HEK293 (cell line): Measurements from ENCODE around the gene STX5.
A peak's percentile ranks its signal among the peaks of the same experiment; 100 is the strongest.

ENCODE experiments used
- BCL11B ChIP-seq: fragments of 450-650 bp; formaldehyde crosslinking; IDR thresholded peaks from 2 replicates; pipeline ENCODE4 v1.5.1; 2016; ENCODE audit warnings: low read depth, missing biosample characterization, missing genetic modification characterization
- BCL6B ChIP-seq: fragments of 450-650 bp; formaldehyde crosslinking; IDR thresholded peaks from 2 replicates; pipeline ENCODE4 v1.5.1; 2017; ENCODE audit warnings: missing biosample characterization, missing genetic modification characterization
- EGR2 ChIP-seq: fragments of 450-650 bp; formaldehyde crosslinking; IDR thresholded peaks from 2 replicates; pipeline ENCODE4 v1.5.1; 2016; ENCODE audit warnings: low read depth, missing biosample characterization, missing genetic modification characterization
- GFI1B ChIP-seq: fragments of 450-650 bp; formaldehyde crosslinking; IDR thresholded peaks from 2 replicates; pipeline ENCODE4 v1.5.1; 2016; ENCODE audit warnings: missing biosample characterization, missing genetic modification characterization
- KLF8 ChIP-seq: fragments of 450-650 bp; formaldehyde crosslinking; IDR thresholded peaks from 2 replicates; pipeline ENCODE4 v1.5.1; 2016; ENCODE audit warnings: missing biosample characterization, missing genetic modification characterization
- MYNN ChIP-seq: fragments of 450-650 bp; formaldehyde crosslinking; IDR thresholded peaks from 2 replicates; pipeline ENCODE4 v1.5.1; 2016; ENCODE audit warnings: missing biosample characterization, missing genetic modification characterization, borderline replicate concordance
- MZF1 ChIP-seq: fragments of 450-650 bp; formaldehyde crosslinking; IDR thresholded peaks from 2 replicates; pipeline ENCODE4 v1.5.1; 2017; ENCODE audit warnings: missing biosample characterization, missing genetic modification characterization, borderline replicate concordance
- PATZ1 ChIP-seq: fragments of 450-650 bp; formaldehyde crosslinking; IDR thresholded peaks from 2 replicates; pipeline ENCODE4 v1.5.1; 2016; ENCODE audit warnings: missing biosample characterization, missing genetic modification characterization
- SCRT1 ChIP-seq: fragments of 450-650 bp; formaldehyde crosslinking; IDR thresholded peaks from 2 replicates; pipeline ENCODE4 v1.5.1; 2016; ENCODE audit warnings: missing biosample characterization, missing genetic modification characterization, borderline replicate concordance
- SCRT2 ChIP-seq: fragments of 450-650 bp; formaldehyde crosslinking; IDR thresholded peaks from 2 replicates; pipeline ENCODE4 v1.5.1; 2016; ENCODE audit warnings: missing biosample characterization, missing genetic modification characterization
- SETDB1 ChIP-seq: IDR thresholded peaks from one replicate; pipeline ENCODE4 v1.6.1; 2017; ENCODE audit warnings: mild to moderate bottlenecking, low read length, moderate library complexity, mixed read lengths; ENCODE audit not compliant: insufficient read length
- TCF7L2 ChIP-seq: IDR thresholded peaks from 2 replicates; pipeline ENCODE4 v1.6.1; 2011; ENCODE audit warnings: low read depth, mild to moderate bottlenecking, inconsistent platforms, low read length, moderate library complexity, borderline replicate concordance
- WT1 ChIP-seq: fragments of 450-650 bp; formaldehyde crosslinking; IDR thresholded peaks from 2 replicates; pipeline ENCODE4 v1.5.1; 2016; ENCODE audit warnings: missing biosample characterization, missing genetic modification characterization
- YY1 ChIP-seq: fragments of 450-650 bp; formaldehyde crosslinking; IDR thresholded peaks from 2 replicates; pipeline ENCODE4 v1.5.1; 2018; ENCODE audit warnings: missing biosample characterization, missing genetic modification characterization
- ZBTB48 ChIP-seq: fragments of 450-650 bp; formaldehyde crosslinking; IDR thresholded peaks from 2 replicates; pipeline ENCODE4 v1.5.1; 2016; ENCODE audit warnings: missing biosample characterization, missing genetic modification characterization
- ZNF174 ChIP-seq: fragments of 450-650 bp; formaldehyde crosslinking; IDR thresholded peaks from 2 replicates; pipeline ENCODE4 v1.5.0; 2017; ENCODE audit warnings: missing biosample characterization, mild to moderate bottlenecking, missing genetic modification characterization
- ZNF18 ChIP-seq: fragments of 450-650 bp; formaldehyde crosslinking; IDR thresholded peaks from 2 replicates; pipeline ENCODE4 v1.5.1; 2016; ENCODE audit warnings: missing biosample characterization, missing genetic modification characterization
- ZNF2 ChIP-seq: fragments of 450-650 bp; formaldehyde crosslinking; IDR thresholded peaks from 2 replicates; pipeline ENCODE4 v1.5.1; 2016; ENCODE audit warnings: missing biosample characterization, missing genetic modification characterization
- ZNF280C ChIP-seq: fragments of 450-650 bp; formaldehyde crosslinking; IDR thresholded peaks from 2 replicates; pipeline ENCODE4 v1.5.1; 2016; ENCODE audit warnings: missing biosample characterization, missing genetic modification characterization
- ZNF366 ChIP-seq: fragments of 450-650 bp; formaldehyde crosslinking; conservative IDR thresholded peaks from 2 replicates; pipeline ENCODE4 v1.5.1; 2016; ENCODE audit warnings: missing biosample characterization, missing genetic modification characterization
- ZNF488 ChIP-seq: fragments of 450-650 bp; formaldehyde crosslinking; IDR thresholded peaks from 2 replicates; pipeline ENCODE4 v1.5.1; 2016; ENCODE audit warnings: missing biosample characterization, missing genetic modification characterization
- ZNF530 ChIP-seq: fragments of 450-650 bp; formaldehyde crosslinking; IDR thresholded peaks from 2 replicates; pipeline ENCODE4 v1.5.1; 2016; ENCODE audit warnings: low read depth, missing biosample characterization, missing genetic modification characterization
- ZNF560 ChIP-seq: fragments of 450-650 bp; formaldehyde crosslinking; IDR thresholded peaks from 2 replicates; pipeline ENCODE4 v1.5.1; 2017; ENCODE audit warnings: missing biosample characterization, missing genetic modification characterization, borderline replicate concordance
- ZNF580 ChIP-seq: fragments of 450-650 bp; formaldehyde crosslinking; IDR thresholded peaks from 2 replicates; pipeline ENCODE4 v1.5.1; 2016; ENCODE audit warnings: missing biosample characterization, missing genetic modification characterization
- ZNF626 ChIP-seq: fragments of 450-650 bp; sonication (Bioruptor Pico); formaldehyde crosslinking; IDR thresholded peaks from 2 replicates; pipeline ENCODE4 v1.5.1; 2018; ENCODE audit warnings: missing biosample characterization, missing genetic modification characterization, inconsistent platforms
- ZNF660 ChIP-seq: fragments of 450-650 bp; IDR thresholded peaks from 2 replicates; pipeline ENCODE4 v1.5.1; 2018; ENCODE audit warnings: missing biosample characterization, mild to moderate bottlenecking, missing genetic modification characterization
- ZNF664 ChIP-seq: fragments of 450-650 bp; formaldehyde crosslinking; IDR thresholded peaks from 2 replicates; pipeline ENCODE4 v1.5.1; 2016; ENCODE audit warnings: missing biosample characterization, missing genetic modification characterization
- ZNF701 ChIP-seq: fragments of 450-650 bp; formaldehyde crosslinking; IDR thresholded peaks from 2 replicates; pipeline ENCODE4 v1.5.1; 2016; ENCODE audit warnings: missing biosample characterization, missing genetic modification characterization
- ZNF76 ChIP-seq: fragments of 450-650 bp; formaldehyde crosslinking; IDR thresholded peaks from 2 replicates; pipeline ENCODE4; 2016; ENCODE audit warnings: low read depth, missing biosample characterization, missing genetic modification characterization, borderline replicate concordance
- ZNF785 ChIP-seq: fragments of 450-650 bp; formaldehyde crosslinking; IDR thresholded peaks from 2 replicates; pipeline ENCODE4 v1.5.1; 2016; ENCODE audit warnings: missing biosample characterization, missing genetic modification characterization
- ZSCAN30 ChIP-seq: fragments of 450-650 bp; IDR thresholded peaks from 2 replicates; pipeline ENCODE4 v1.5.1; 2018; ENCODE audit warnings: missing biosample characterization, mild to moderate bottlenecking, missing genetic modification characterization, moderate library complexity
- ZXDB ChIP-seq: fragments of 450-650 bp; formaldehyde crosslinking; IDR thresholded peaks from 2 replicates; pipeline ENCODE4 v1.5.1; 2016; ENCODE audit warnings: missing biosample characterization, missing genetic modification characterization

Gene STX5

GRCh38 chr11:62841361-62842170, 9.7 kb upstream of the STX5 start (continued):
- TF ChIP-seq ZNF174 (tag by site-specific recombination): no peak
- peak; percentile 99 for TF ChIP-seq ZNF2 (tag by site-specific recombination)
- peak; percentile 91 for TF ChIP-seq ZNF18 (tag by site-specific recombination)
- peak; percentile 98 for TF ChIP-seq ZSCAN30
- TF ChIP-seq ZNF580: peak; percentile 98
- peak; percentile 54; the same call in 1 of the 2 replicates for TF ChIP-seq TCF7L2
- TF ChIP-seq EGR2 (tag by site-specific recombination): peak; percentile 2; the same call in 1 of the 2 replicates
- TF ChIP-seq WT1 (tag by site-specific recombination): peak; percentile 86
- peak; percentile 74 for TF ChIP-seq ZNF664 (tag by site-specific recombination)
- TF ChIP-seq ZNF560 (tag by site-specific recombination): no peak
- TF ChIP-seq ZNF660 (tag by site-specific recombination): peak; percentile 98
- TF ChIP-seq YY1: peak; percentile 88
- 0 out of 2 replicates have a peak, but pooled peaks have one; percentile 25 for TF ChIP-seq ZNF785 (tag by site-specific recombination)
- TF ChIP-seq ZNF488 (tag by site-specific recombination): 0 out of 2 replicates have a peak, but pooled peaks have one; percentile 34
- peak; percentile 97 for TF ChIP-seq ZXDB (tag by site-specific recombination)
- TF ChIP-seq ZNF366 (tag by site-specific recombination): peak; percentile 96
- TF ChIP-seq SCRT1 (tag by site-specific recombination): peak; percentile 63; the same call in 1 of the 2 replicates
- TF ChIP-seq SETDB1: peak; percentile 84
- peak; percentile 92 for TF ChIP-seq KLF8
- TF ChIP-seq ZNF530: no peak
- TF ChIP-seq SCRT2 (tag by site-specific recombination): peak; percentile 70
- peak; percentile 67 for TF ChIP-seq ZNF76 (tag by site-specific recombination)
- TF ChIP-seq BCL6B (tag by site-specific recombination): peak; percentile 91
- TF ChIP-seq BCL11B (tag by site-specific recombination): peak; percentile 94
- TF ChIP-seq ZNF280C (tag by site-specific recombination): no peak
- TF ChIP-seq ZNF626 (tag by site-specific recombination): no peak
- 0 out of 2 replicates have a peak, but pooled peaks have one; percentile 67 for TF ChIP-seq MYNN (tag by site-specific recombination)
- TF ChIP-seq ZNF701 (tag by site-specific recombination): no peak
- peak; percentile 86 for TF ChIP-seq GFI1B (tag by site-specific recombination)
- peak; percentile 85 for TF ChIP-seq PATZ1 (tag by site-specific recombination)
- TF ChIP-seq MZF1 (tag by site-specific recombination): peak; percentile 88
- TF ChIP-seq ZBTB48 (tag by site-specific recombination): peak; percentile 85
